Suprapubic skin (tissue), 4 donors: ENCODE measurements around the gene RNASE9.

Experiments
- EP300 ChIP-seq: sonication (generic); formaldehyde crosslinking; IDR thresholded peaks from one replicate; pipeline ENCODE4 v1.6.1; 2017; ENCODE audit warnings: antibody characterized with exemption
- POLR2A ChIP-seq, 2 donors: fragments of 450-650 bp; IDR thresholded peaks; one replicate each; pipeline ENCODE4 v1.6.1; 2017; ENCODE audit warnings: antibody characterized with exemption in 2 of 2, mild to moderate bottlenecking in 2 of 2, moderate library complexity in 2 of 2
- POLR2AphosphoS5 ChIP-seq, 3 donors: sonication (generic); formaldehyde crosslinking; IDR thresholded peaks; one replicate each; pipeline ENCODE4 v1.6.1; 2017; ENCODE audit warnings: antibody characterized with exemption in 3 of 3
- TF ChIP-seq, protein P1 (sequence below), 2 donors: fragments of 200-600 bp in 1 of 2; fragments of 450-650 bp in 1 of 2; sonication (generic) in 1 of 2; IDR thresholded peaks; one replicate each; pipeline ENCODE4 v1.5.1; 2016 to 2019; ENCODE audit warnings: antibody characterized with exemption in 2 of 2, mild to moderate bottlenecking in 1 of 2, moderate library complexity in 1 of 2

DNA sequence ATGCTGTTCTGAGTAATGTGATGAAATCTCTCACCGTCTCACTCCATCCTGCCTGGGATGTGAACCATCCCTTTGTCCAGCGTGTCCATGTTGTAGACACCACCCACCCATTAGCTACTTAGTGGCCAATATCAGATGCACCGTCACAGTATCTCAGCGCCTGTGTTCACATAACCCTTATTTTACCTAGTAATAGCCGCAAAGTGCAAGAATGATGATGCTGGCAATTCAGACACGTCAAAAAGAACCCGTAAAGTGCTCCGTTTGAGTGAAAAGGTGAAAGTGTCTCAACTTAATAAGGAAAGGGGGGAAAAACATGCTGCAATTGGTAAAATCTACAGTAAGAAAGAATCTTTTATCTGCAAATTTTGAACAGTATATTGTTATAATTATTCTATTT lies 52.5 kb downstream of the RNASE9 start:
- TF ChIP-seq, protein P1, sequence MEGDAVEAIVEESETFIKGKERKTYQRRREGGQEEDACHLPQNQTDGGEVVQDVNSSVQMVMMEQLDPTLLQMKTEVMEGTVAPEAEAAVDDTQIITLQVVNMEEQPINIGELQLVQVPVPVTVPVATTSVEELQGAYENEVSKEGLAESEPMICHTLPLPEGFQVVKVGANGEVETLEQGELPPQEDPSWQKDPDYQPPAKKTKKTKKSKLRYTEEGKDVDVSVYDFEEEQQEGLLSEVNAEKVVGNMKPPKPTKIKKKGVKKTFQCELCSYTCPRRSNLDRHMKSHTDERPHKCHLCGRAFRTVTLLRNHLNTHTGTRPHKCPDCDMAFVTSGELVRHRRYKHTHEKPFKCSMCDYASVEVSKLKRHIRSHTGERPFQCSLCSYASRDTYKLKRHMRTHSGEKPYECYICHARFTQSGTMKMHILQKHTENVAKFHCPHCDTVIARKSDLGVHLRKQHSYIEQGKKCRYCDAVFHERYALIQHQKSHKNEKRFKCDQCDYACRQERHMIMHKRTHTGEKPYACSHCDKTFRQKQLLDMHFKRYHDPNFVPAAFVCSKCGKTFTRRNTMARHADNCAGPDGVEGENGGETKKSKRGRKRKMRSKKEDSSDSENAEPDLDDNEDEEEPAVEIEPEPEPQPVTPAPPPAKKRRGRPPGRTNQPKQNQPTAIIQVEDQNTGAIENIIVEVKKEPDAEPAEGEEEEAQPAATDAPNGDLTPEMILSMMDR (IDR thresholded peaks at IDR 0.05): no peak
- TF ChIP-seq POLR2A (IDR thresholded peaks at IDR 0.05): no peak
- TF ChIP-seq EP300: no peak
- TF ChIP-seq POLR2AphosphoS5 (IDR thresholded peaks at IDR 0.05): no peak
